HG02981 (cell line): ENCODE data around the gene GAB2.
A peak's percentile ranks its signal among the peaks of the same experiment; 100 is the strongest.
"Not testable (repeated sequence)": the region's sequence is repeated elsewhere in the genome, so short reads cannot be mapped to it uniquely, and the experiment has no call there.

Experiments
- ATAC-seq: cut with Tn5 transposase; IDR thresholded peaks from one replicate; pipeline ENCODE4 v1.9.1; 2021; ENCODE audit warnings: mild to moderate bottlenecking, moderate library complexity; ENCODE audit not compliant: unreplicated experiment

Gene GAB2

GRCh38 chr11:78417175-78417887 lies at the start of gene GAB2:
TSS of gene GAB2 (minus strand) at chr11:78417820. CDS start at chr11:78417720, 100 bp downstream.
- peak; percentile 12 for ATAC-seq

GRCh38 chr11:78467370-78467769 lies 49.8 kb upstream of the GAB2 start:
- no peak for ATAC-seq

- ATAC-seq: peak; percentile 99
Observed at GRCh38 chr11:78465169-78465942, 47.7 kb upstream of the GAB2 start.

GRCh38 chr11:78464787-78465168 lies 47.2 kb upstream of the GAB2 start:
- ATAC-seq: not testable (repeated sequence)

- no peak for ATAC-seq
Observed at GRCh38 chr11:78460471-78460870, 42.9 kb upstream of the GAB2 start.

GRCh38 chr11:78459738-78460137 lies 42.1 kb upstream of the GAB2 start:
- no peak for ATAC-seq

- no peak for ATAC-seq
Observed at GRCh38 chr11:78457448-78457847, 39.8 kb upstream of the GAB2 start.

GRCh38 chr11:78453140-78453935 lies 35.7 kb upstream of the GAB2 start:
- ATAC-seq: no peak

- no peak for ATAC-seq
Observed at GRCh38 chr11:78451371-78452150, 33.9 kb upstream of the GAB2 start.

GRCh38 chr11:78450866-78451265 lies 33.2 kb upstream of the GAB2 start:
- no peak for ATAC-seq

- ATAC-seq: no peak
Observed at GRCh38 chr11:78449866-78450265, 32.2 kb upstream of the GAB2 start.

GRCh38 chr11:78446210-78446609 lies 28.6 kb upstream of the GAB2 start:
- ATAC-seq: no peak

- no peak for ATAC-seq
Observed at GRCh38 chr11:78444726-78445125, 27.1 kb upstream of the GAB2 start.

GRCh38 chr11:78441956-78442355 lies 24.3 kb upstream of the GAB2 start:
- ATAC-seq: no peak

GRCh38 chr11:78438298-78438975 lies 20.8 kb upstream of the GAB2 start:
- ATAC-seq: peak; percentile 99

- no peak for ATAC-seq
Observed at GRCh38 chr11:78432956-78433355, 15.3 kb upstream of the GAB2 start.

GRCh38 chr11:78432058-78432515 lies 14.5 kb upstream of the GAB2 start:
- no peak for ATAC-seq

GRCh38 chr11:78429660-78430059 lies 12.0 kb upstream of the GAB2 start:
- no peak for ATAC-seq

- no peak for ATAC-seq
Observed at GRCh38 chr11:78429209-78429608, 11.6 kb upstream of the GAB2 start.

GRCh38 chr11:78428773-78429172 lies 11.2 kb upstream of the GAB2 start:
- no peak for ATAC-seq
